Vagina (tissue), 2 donors: ENCODE results near the gene ANKRD53.

Experiments
- CTCF ChIP-seq, 3 experiments: fragments of 450-650 bp in 2 of 3; fragments of 200-600 bp in 1 of 3; sonication (generic) in 1 of 3; IDR thresholded peaks; one replicate each; pipeline ENCODE4 v1.5.1; 2017 to 2019; ENCODE audit warnings: antibody characterized with exemption in 3 of 3, mild to moderate bottlenecking in 2 of 3, moderate library complexity in 2 of 3
- POLR2A ChIP-seq, 2 donors: fragments of 450-650 bp; IDR thresholded peaks; one replicate each; pipeline ENCODE4 v1.6.1; 2017; ENCODE audit warnings: antibody characterized with exemption in 2 of 2, mild to moderate bottlenecking in 2 of 2, moderate library complexity in 2 of 2

- TF ChIP-seq POLR2A (IDR thresholded peaks at IDR 0.05) (no peak), CTCF (IDR thresholded peaks at IDR 0.05) (no peak)
These were observed 3.2 kb upstream of the ANKRD53 start for GRCh38 chr2:70975237-70975636.
